NCI-H748 (cell line): Measurements from ENCODE around the gene PBOV1.
A peak's percentile ranks its signal among the peaks of the same experiment; 100 is the strongest.
"Not testable (repeated sequence)": the region's sequence is repeated elsewhere in the genome, so short reads cannot be mapped to it uniquely, and the experiment has no call there.

Experiments used
- DNase-seq: peaks from one replicate; lab custom pipeline; 2025; ENCODE audit not compliant: unreplicated experiment; lab: John Stamatoyannopoulos, UW

The PBOV1 gene

DNA sequence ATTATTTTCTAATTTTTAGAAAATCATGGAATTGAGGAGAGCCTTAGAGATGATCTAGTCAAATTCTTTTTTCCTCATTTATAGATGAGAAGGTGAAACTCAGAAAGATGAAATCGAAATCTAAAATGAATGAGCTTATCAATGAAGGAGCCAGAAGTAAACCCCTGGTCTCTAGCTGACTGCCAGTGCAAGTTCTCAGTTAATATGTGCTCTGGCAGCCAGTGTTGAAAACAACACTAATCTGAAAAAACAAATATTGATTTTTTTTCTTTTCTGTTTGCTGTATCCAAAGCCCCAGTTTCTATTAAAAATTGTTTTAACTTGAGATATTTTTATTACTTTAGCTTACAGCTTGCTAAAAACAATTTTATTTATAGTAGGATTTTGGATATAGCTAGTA is 21.5 kb upstream of the PBOV1 start:
- no peak for DNase-seq

DNA sequence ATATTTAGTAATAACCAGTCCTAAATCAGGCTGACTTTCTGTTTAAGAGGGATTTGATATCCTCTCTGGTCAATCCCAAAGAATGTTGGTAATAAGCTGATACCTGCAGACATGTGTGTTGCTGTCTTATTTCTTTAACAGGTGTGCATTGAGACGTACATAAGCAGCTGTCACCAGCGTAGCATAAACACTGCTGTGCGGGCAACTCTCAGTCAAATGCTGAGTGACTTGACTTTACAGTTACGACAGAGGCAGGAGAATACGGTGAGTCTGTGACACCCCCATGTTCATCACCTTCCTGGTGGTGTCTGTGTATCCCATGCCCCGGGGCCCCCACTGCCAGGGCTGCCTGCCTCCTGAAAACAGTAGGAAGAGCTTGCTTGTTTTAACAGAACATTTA is 20.1 kb upstream of the PBOV1 start:
- no peak for DNase-seq

DNA sequence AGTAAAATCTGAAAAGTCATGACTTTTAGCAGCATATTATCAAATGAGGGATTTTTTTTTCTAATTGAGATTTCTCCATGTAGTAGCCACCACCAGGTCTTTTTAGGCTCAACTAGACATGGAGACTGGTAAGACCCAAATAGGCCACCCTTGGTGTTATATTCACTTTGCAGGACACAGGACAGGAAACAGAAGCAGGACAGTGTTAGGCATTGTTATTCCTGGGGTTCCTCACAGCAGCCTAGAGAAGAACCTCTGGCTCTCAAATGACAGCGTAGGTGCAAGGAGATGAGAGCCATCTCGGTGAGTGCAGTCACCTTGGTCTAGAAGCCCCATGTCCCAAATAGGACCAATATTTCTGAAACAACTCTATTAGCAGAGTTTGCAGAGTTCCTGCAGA is 19.2 kb upstream of the PBOV1 start:
- no peak for DNase-seq

DNA sequence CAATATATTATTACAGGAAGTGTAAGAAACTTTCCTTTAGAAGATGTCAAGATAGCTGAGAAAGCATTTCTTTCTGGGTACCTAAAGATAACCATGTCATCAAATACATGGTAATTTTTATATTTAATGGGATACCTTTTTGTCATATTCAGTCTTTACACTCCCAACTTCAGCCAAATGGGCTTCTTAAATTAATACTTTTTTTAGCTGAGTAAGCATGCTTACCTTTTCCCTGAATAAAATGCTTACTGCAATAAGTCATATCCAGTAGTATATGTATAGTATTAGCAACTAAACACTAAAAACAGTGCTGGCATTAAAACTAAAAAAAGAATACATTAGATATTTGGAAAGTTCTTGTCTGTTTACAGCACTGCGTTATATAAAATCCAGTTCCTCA is 17.4 kb upstream of the PBOV1 start:
- DNase-seq = no peak

DNA sequence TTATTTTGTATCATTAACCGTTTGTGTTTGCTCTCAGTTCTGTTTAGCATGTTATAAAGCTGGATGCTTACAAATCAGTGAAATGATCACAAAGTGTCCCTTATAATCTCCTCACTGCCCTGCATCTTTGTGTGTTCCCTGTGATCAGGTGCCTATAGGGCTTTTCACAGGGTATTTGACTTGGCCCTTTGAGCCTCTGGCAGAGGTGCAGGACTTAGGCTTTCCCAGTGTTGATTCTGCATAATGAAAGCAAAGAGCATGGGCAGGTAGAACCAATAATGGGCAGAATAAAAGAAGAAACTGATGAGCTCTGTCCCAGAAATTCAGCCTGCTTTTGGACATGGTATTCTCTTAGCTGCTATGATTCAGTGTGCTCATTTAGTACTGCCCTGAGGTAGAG is 16.9 kb upstream of the PBOV1 start:
- DNase-seq = no peak

DNA sequence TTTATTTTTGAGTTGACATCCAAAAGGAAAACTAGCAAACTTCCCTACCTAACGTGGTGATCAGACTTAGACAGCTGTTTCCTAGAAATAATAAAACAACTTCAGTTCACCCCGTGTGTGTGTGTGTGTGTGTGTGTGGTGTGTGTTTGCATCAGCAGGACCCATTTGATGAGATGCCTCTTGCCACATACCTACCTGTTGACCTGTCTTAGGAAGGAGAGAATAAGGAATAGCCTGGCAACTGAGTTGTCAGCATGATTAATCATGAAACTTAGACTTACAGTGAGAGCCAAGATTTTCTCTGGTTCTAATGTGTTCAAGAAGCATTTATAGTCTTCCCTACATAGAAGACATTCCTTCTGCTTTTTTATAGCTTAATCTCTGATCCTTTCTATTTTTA is 16.1 kb upstream of the PBOV1 start:
- no peak for DNase-seq

DNA sequence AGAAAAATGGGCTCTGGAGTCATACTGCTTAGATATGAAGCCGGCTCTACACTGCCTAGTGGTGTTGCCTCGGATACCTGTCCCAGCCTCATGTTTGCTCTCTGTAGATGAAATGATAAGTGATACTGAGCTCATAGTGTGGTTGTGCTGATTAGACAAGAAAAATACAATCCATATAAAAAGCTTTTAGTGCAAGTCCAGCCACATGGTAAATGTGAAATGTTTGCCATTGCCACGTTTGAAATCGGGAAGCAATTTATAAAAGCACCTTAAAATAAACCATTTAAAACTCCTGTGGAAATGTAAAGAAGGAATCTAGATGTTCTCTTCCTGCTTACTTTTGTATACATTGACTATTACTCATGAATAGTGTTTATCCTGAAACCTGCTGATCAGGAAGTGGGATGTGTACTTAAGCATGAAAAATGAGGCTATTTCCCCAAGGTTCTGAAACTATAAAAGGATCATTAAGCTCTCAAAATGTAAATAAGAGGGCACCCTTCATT is 13.1 kb upstream of the PBOV1 start:
- DNase-seq = peak; percentile 96

DNA sequence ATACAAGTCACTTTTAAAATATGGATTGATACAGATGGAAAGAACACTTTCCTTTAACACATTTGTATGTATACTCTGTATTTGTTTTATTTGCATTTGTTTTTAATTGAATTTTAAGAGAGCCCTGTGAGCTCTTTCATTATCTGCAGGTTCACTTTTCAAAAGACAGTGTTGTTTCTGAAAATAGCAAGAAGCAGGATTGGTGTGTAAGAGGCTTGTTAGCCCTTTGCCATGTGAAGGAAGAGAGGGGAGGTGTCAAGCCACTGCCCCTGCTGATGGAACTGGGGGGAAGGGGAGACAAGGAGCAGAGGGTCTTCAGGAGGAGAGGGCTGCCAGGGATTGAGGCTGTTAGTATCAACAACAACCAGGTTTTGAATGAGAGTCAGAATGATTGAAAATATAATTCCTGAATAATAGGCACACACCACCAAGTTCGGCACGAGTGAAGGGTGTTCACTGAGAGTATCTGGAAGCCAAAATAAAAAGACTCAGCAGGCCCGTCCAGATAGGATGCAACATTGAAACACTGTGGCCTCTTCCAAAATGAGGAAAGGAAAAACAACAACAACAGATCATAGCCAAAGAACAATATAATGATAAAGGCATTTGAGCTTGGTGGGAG is 12.6 kb upstream of the PBOV1 start:
- DNase-seq = peak; percentile 16

DNA sequence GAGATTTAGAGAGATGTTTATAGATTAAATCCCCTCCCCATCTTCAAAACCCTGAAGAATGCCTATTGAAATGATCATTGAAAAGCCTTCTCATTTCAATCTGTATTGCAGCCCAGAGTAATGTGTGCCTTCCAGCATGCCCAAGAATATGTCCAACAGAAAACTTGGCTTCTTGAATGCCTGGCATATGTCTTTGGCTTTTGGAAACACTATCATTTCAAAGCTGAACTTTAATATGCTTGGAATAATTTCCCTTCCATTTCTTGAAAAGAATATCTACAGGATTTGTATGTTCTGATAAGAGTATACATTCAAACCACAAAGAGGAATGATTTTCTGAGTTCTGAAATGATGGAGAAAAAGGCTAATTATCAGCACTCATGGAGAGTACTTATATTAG is 11.9 kb upstream of the PBOV1 start:
- no peak for DNase-seq

DNA sequence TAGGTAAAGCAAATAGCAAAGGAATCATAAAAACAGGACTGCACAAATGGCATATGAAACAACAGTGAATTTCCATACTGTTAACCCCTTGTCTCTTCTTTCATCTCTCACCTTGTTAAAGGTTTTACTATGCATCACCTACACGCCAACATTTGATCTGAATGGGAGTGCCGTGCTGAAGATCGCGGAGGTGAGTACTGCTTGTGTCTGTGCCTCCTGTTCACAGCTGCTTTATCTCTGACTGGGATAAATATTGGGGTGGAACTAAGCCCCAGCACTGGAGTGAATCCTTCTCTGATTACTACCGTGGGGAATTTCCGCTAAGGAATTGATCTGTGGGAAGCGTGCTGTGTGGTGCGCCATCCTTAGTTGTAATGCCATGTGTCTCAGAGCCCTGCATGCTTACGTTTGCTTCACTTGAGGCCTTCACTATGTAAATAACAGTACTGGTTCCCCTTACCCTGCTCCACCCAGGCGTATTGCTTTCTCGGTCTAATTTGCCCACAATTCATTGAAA is 11.4 kb upstream of the PBOV1 start:
- peak; percentile 62 for DNase-seq

DNA sequence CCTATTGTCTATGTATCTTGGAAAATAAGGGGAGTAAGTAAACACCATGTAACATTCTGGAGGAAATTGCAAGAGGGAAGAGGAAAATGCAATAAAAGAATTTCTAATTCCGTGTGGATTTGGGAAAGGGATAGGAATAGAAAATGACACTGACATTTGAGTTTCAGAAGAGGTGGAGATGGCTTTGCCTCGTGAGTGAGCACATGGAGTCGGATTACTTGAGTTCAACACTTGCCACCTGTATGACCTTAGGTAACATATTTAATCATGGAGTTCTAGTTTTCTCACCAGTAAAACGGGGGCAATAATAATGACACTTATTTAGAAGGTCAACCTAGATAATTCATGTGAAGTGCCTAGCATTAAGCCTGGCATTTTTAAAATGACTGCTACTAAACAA is 10.8 kb upstream of the PBOV1 start:
- DNase-seq = peak; percentile 40

DNA sequence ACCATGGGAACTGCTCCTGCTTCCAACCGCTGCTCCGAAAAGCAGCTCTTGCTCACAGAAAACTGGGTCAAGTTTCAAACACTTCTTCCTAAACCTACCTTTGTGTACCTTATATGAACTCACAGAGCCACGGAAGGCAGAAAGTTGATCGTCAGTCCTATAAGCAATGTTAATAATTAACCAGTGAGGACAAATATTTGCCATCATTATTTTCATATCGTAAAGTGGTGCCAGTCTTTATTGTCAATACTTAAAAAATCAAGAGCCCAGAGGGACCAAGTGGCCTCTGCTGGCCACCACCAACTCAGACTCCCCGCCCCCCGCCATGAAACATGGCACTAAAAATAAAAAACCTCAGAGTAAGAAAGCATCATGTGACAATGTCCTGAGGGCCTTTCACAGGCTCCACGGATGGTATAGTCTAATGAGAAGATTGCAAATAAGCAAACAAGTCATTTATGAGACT is 9.1 kb upstream of the PBOV1 start:
- peak; percentile 86 for DNase-seq

DNA sequence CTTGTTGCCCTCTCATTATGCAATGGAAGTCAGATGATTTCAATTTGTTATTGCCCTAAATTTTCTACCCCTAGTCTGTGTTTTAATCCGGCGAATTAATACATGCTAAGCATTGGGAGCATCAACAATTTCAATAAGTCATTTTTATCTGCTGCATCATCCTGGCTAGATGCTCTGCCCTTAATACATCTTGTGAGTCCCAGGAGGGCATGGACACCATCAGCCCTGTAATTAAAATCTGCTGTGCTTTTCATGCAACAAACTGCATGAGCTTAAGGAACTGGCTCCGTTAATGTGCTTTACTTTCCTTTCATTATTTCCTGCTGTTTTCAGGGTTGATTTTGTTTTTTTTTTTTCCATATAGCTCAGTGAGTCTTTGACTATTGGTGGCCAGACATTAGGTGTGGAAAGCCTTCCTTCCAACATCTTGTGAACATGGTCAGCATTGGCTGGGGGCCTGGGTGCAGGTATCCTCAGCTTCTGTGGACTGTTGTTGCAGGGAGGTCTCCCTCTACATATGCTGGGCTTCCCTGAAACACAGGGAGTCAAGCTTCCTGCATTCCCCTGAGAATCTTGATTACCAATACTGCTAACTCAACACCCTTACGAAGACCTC is 8.5 kb upstream of the PBOV1 start:
- peak; percentile 61 for DNase-seq

DNA sequence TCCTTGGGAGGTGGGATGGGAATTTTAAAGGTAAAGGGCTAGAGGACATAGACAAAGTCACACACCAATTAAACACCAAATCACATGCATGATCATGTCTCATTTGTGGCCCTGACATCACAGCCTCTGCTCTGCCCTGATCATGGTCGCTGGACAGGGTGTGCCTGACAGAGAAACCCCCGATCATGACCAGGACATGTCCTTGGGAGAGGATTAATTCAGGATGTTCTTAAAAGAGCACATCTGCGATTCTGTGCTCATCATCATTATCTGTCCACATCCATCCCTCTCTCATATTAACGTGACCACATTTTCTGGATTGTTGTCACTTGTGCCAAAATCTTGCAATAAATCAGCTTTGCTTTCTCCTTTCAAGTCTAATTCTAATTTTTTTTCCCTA is 7.7 kb upstream of the PBOV1 start:
- no peak for DNase-seq

DNA sequence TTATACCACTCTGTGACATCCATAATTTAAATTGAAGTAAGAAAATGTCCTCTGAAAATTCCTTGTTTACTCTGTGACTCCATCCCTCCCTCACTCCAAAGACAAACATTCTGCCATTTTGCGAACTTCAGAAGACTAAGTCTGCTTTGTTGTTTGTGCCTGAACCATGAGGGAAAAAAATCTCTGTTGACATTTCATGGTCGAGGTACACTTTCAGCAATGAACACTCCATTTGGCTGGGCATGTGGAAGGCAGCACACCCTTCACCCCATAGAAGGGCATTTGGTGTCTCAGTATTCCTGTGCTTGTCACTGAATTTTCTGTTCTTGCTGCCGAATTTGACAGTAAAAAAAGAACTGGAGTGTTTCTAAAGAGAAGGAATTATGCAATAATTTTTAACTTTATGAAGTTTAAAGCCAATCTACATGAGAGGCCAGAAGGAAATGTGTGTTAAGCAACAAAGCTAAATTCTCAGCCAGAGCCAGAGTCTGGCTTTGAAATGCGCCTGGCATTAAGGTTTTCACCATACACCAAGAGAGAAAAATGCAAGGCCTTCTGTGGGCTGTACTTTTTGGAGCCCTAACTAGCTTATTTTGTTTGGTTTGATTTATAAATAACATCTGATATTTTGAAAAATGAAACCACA is 4.7 kb upstream of the PBOV1 start:
- no peak for DNase-seq

DNA sequence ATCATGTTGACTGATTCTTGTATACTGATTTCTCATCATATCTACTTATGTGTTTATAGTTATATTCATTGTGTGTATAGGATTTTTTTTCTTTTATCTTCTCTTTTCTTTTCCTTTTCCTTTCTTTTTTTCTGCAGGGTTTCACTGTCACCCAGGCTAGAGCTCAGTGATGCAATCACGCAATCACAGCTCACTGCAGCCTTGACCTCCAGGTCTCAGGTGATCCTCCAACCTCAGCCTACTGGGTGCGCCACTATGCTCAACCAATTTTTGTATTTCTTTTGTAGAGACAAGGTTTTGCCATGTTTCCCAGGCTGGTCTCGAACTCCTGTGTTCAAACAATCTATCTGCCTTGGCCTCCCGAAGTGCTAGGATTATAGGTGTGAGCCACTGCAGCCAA is 1.6 kb upstream of the PBOV1 start:
- DNase-seq = no peak

DNA sequence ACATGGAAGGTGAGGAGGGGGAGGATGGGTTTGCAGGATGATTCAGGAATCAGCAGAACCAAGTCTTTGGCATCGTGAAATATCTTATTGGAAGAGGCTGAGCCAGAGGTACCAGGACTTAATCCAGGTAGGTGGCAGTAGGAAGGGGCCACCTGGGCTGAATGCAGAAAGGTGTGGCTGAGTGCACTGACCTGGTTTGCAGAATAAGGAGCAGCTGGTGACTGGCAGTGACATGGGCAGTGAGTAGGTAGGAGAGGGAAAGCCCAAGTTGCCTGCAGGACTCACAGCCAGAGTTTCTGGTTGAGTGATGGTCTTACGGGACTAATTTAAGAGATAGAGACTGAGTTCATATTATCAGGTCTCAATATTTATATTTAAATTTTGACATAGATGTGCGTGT is 1.1 kb upstream of the PBOV1 start:
- DNase-seq = no peak

DNA sequence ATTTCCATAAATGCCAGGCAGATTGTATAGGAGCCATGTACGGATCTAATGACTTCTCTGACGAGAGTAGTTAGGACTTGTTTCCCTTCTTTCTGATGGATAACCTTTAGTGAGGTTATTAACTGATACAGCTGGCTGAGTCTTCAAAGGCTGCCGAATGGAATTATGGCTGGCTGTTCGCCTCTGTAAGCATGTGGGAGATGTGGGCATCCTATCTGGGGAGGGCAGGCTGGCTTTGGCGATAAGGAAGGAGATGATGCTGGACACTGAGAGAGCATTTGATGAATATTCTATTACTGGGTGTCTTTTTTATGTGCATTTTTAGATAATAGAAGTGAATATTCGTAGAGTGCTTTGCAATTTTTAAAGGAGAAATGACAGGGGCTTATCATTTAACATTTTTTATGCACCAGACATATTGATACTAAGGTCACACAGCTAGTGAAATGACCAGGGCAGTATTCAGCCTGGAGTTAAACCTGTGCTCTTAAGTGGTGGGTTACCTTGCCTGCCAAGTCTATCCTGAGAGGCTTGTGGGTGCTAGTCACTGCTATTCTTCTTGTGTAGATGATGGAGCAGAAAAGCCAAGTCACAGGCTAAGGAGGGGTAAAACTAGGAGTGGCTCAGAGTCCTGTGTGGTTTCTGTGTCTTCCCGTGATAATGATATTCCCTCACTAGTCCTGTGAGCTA is 3.1 kb downstream of the PBOV1 start:
- no peak for DNase-seq

DNA sequence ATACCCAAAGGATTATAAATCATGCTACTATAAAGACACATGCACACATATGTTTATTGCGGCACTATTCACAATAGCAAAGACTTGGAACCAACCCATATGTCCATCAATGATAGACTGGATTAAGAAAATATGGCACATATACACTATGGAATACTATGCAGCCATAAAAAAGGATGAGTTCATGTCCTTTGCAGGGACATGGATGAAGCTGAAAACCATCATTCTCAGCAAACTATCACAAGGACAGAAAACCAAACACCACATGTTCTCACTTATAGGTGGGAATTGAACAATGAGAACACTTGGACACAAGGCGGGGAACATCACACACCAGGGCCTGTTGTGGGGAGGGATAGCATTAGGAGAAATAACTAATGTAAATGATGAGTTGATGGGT is 5.8 kb downstream of the PBOV1 start:
- DNase-seq = not testable (repeated sequence)

DNA sequence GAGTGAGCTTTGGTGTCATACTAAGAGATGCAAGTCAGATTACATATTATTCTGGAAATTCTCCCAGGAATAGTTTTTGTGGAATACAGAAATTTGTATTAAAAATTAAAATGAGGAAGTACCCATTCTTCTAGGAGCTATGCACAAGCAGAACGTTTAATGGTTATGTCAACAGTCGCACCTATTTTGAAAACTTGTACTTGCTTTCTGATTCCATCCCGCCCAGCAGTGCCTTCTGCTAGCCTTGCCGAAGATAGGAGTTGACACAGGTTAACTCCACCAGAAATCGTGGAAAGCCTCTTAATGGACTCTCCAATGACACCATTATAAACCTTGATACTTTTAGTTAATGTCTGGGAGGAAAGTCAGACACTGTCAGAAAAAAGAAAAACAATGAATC is 6.7 kb downstream of the PBOV1 start:
- DNase-seq = no peak

DNA sequence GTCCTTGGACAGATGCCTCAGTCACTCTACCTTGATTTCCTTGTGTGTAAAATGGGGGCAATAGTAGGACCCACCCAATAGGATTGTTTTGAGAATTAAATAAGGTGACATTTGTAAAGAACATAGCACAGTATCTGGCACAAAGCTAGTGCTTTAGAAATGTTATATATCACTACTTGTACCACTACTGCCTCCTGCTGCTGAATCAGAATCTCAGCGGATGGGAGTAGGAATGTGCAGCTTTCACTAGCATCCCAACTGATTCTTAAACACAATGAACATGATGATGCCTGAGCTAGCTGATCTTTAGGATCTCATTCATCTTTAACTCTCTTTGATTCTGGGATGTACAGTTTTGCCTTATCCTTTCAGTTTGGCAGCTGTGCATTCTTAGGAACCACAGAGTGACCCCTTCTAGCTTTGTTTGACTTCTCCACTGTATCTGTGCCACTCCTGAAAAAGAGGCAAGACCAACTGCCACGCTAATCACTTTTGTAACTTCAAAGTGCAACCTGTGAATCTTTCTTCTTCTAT is 7.2 kb downstream of the PBOV1 start:
- DNase-seq = no peak
